ENCODE results near the gene HMGXB3. TPM values are rescaled to one million over a fixed set of nuclear protein-coding genes. Genes with fewer than 3 reads are reported as not detected.

HMGXB3 gene
- total RNA-seq, 1 experiment from 2014 or later, result 26.9 TPM

DNA sequence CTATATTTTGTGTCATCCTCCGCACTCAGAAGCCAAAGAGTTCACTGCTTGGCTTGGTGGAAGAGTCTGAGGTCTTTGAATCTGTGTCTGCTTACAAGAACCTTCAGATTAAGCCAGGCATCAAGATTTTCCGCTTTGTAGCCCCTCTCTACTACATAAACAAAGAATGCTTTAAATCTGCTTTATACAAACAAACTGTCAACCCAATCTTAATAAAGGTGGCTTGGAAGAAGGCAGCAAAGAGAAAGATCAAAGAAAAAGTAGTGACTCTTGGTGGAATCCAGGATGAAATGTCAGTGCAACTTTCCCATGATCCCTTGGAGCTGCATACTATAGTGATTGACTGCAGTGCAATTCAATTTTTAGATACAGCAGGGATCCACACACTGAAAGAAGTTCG lies 19.3 kb upstream of the HMGXB3 start:
- H3K27me3 Mint-ChIP-seq (ENCODE audit: low read depth), result no peaks in the 10 kb centered on the region
- H2BK120ac ChIP-seq (ENCODE audit: low read depth, low read length, poor library complexity, severe bottlenecking), result no peak overlapping the region
- H3K27ac Mint-ChIP-seq, result no peak overlapping the region

More for the DNA sequence above, 19.3 kb upstream of the HMGXB3 start:
- no peak overlapping the region for H2AFZ ChIP-seq (ENCODE audit: low read length)
- H4K8ac ChIP-seq (replicated peaks; ENCODE audit: insufficient read length, low read depth, low read length), result no peak overlapping the region
- H3K4me2 ChIP-seq (ENCODE audit: insufficient read depth, insufficient read length, low read length), result no peak overlapping the region
- H3K79me2 ChIP-seq (ENCODE audit: insufficient read depth, low read length), result 0 out of 2 replicates have a peak, but pooled peaks cover 2% of the 10 kb centered on the region
- H3K14ac ChIP-seq (ENCODE audit: insufficient read depth, low read length), result no peak overlapping the region
- no CpG with 5 or more reads among the region's 3 CpGs for WGBS (ENCODE audit: extremely low coverage, insufficient read length, low lambda C conversion rate)
- H4K20me1 ChIP-seq (ENCODE audit: control insufficient read depth, insufficient read depth, insufficient read length), result no peaks in the 10 kb centered on the region
- Mint-ChIP-seq H3K36me3 (ENCODE audit: insufficient read depth in 1 of 3, low read depth in 3 of 3) (peaks cover 0 to 5% (median 0%) of the 10 kb centered on the region in 3 experiments; a peak in 3 of 7 replicates), H3K9me3 (no peaks in the 10 kb centered on the region), H3K4me1 (peaks cover 0 to 8% of the 10 kb centered on the region in 2 experiments; a peak in 2 of 4 replicates), H3K4me3 (no peak overlapping the region)
- no peak overlapping the region for H3K18ac ChIP-seq (ENCODE audit: insufficient read length, low read depth, low read length)
- no peaks in the 10 kb centered on the region for H3K79me1 ChIP-seq (ENCODE audit: insufficient read depth, low read depth, low read length, poor library complexity, severe bottlenecking)
- H3T11ph ChIP-seq (ENCODE audit: low read length), result no peak overlapping the region
- no peak overlapping the region for H2AK5ac ChIP-seq (ENCODE audit: insufficient read length, low read length)
- H2BK15ac ChIP-seq (ENCODE audit: low read depth, low read length), result no peak overlapping the region
- no peak for DNase-seq
- no peak overlapping the region for H3K27ac ChIP-seq (ENCODE audit: insufficient read length, low read depth, low read length)
- no peak overlapping the region for H2BK12ac ChIP-seq (ENCODE audit: insufficient read length, low read depth, low read length)
- no peak overlapping the region for H3K23ac ChIP-seq (ENCODE audit: insufficient read length, low read depth, low read length)
- no peak overlapping the region for H3K9ac ChIP-seq (ENCODE audit: extremely low read depth, insufficient read length, low read length)
- TF ChIP-seq, protein P1, sequence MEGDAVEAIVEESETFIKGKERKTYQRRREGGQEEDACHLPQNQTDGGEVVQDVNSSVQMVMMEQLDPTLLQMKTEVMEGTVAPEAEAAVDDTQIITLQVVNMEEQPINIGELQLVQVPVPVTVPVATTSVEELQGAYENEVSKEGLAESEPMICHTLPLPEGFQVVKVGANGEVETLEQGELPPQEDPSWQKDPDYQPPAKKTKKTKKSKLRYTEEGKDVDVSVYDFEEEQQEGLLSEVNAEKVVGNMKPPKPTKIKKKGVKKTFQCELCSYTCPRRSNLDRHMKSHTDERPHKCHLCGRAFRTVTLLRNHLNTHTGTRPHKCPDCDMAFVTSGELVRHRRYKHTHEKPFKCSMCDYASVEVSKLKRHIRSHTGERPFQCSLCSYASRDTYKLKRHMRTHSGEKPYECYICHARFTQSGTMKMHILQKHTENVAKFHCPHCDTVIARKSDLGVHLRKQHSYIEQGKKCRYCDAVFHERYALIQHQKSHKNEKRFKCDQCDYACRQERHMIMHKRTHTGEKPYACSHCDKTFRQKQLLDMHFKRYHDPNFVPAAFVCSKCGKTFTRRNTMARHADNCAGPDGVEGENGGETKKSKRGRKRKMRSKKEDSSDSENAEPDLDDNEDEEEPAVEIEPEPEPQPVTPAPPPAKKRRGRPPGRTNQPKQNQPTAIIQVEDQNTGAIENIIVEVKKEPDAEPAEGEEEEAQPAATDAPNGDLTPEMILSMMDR (conservative IDR thresholded peaks at IDR 0.05), result no peak
- no peaks in the 10 kb centered on the region for H3K27me3 ChIP-seq (ENCODE audit: insufficient read depth, low read length)
- H2BK5ac ChIP-seq (ENCODE audit: insufficient read length, low read length), result no peak overlapping the region
- no peaks in the 10 kb centered on the region for H3K23me2 ChIP-seq (ENCODE audit: insufficient read length, low read depth, low read length, poor library complexity, severe bottlenecking)
- H3K56ac ChIP-seq (ENCODE audit: insufficient read length, low read depth, low read length), result no peak overlapping the region
- H3K4me1 ChIP-seq (ENCODE audit: insufficient read depth, low read length), result no peaks in the 10 kb centered on the region
- no peak overlapping the region for H3K4ac ChIP-seq (ENCODE audit: low read depth, low read length)
- no peak overlapping the region for H2BK20ac ChIP-seq (ENCODE audit: low read depth, low read length, poor library complexity, severe bottlenecking)
- H4K5ac ChIP-seq (ENCODE audit: insufficient read length, low read depth, low read length), result no peak overlapping the region
- H4K91ac ChIP-seq (ENCODE audit: insufficient read length, low read depth, low read length), result no peak overlapping the region
- no peaks in the 10 kb centered on the region for H3K9me3 ChIP-seq (ENCODE audit: control insufficient read depth, low read depth, low read length)

Measured in H9 (cell line).